ENCODE data around the gene EDN2. TPM values are rescaled to one million over a fixed set of nuclear protein-coding genes. Genes with fewer than 3 reads are reported as not detected.

The EDN2 gene
- polyA plus RNA-seq, 3 donors, result 2.1 to 4.0 (median 3.1) TPM

- DNase-seq (ENCODE audit: low read depth in 3 of 3, low spot score in 2 of 3), result no peak
Observed at GRCh38 chr1:41486053-41486370, 1.5 kb upstream of the EDN2 start.

- no peak for DNase-seq (ENCODE audit: low read depth in 3 of 3, low spot score in 2 of 3)
Observed at GRCh38 chr1:41485605-41486004, 1.1 kb upstream of the EDN2 start.

- DNase-seq (ENCODE audit: low read depth in 3 of 3, low spot score in 2 of 3), result no peak
Observed at GRCh38 chr1:41483960-41484401, 502 bp downstream of the EDN2 start.

DNA sequence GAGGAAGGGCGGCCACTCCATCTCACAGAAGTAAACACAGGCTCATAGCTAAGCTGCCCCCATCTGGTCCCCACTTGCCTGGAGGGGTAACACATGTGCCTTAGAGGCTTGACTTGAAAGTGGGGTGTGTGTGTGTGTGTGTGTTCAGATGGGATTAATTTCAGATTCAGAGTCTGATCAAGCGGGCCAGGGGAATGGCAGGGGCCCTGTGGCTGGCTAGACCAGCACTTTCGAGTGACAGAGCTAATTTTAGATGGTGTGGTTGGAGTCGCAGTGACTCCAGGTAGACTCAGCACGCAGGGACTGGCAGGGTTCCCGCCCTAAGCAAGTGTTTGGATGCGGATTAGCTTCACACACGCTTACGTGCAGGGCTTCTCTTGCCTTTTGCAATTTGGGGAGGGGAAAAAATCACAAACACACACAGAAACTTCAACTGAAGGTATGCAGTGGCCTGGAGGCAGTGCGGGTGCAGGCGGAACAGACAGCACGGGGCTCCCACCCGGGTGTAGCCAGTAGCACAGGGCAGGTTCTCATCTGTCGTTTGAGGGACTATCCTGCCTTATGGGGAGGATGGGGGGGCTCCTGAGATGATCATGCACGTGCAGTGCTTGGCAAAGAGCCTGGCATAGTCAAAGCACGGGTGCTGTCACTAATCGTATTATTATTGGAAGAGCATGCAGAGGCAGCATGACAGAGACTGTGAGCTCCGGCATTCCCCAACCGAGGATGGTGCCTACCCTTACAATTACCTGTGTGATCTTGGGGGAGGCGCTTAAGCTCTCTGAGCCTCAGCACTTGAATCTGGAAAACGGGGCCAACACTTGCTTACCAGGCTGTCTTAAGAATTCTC is 1.3 kb downstream of the EDN2 start:
- no peak for DNase-seq (ENCODE audit: low read depth in 3 of 3, low spot score in 2 of 3)

DNA sequence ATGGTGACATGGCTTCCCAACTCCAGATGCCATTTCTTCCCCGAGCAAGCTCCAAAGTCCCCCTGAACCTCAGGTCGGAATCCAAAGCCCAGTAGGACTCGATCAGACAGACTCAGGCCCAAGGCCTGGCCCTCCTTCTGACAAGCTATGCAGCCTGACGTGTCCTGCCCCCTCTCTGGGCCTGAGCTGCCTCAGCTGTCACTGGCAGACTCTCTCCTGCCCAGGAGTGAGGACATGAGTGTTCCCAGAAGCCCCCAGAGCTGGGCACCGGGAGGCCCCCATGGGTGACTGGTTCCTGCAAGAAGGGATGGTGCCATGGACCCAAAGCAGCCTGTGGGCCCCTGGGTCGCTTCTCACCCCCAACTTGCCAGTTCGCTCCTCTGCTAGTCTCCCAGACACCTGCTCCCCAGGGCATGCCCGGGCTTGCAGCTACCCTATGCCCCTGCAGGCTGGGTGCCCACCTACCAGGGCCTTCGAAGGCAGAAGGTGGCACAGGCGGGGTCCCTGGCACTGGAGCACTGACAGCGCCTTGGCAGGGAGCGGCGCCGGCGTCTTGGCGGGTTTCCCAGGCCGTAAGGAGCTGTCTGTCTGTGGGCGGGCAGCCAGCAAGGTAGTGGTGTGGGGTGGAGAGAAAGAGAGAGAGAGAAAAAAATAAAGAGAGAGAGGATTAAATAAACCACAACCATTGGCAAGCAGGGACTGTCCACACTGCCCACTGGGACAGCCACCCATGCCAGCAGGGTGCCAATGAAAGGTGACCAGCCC is 2.3 kb downstream of the EDN2 start:
- no peak for DNase-seq (ENCODE audit: low read depth in 3 of 3, low spot score in 2 of 3)

DNA sequence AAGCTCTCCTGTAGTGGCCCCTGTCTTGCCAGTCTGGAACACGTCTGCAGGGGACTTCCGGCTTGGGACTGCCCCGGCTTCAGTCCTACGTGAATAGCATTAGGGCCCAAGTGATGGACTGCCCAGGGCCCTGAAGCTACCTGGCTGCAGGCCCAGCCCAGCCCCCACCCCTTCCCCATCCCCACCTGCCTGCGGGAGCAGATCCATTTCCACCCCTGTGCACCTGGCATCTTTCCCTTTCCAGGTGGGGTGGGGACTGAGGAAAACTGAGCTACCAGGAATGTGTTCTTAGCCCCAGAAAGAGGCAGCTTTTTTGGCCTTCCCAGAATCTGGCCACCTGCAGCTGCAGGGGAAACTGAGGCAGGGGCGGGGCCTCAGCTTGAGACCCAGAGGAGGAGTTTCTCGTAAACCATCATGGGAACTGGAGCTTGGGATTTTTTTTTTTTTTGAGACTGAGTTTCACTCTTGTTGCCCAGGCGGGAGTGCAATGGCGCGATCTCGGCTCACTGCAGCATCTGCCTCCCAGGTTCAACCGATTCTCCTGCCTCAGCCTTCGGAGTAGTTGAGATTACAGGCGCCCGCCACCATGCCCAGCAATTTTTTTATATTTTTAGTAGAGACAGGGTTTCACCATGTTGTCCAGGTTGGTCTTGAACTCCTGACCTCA is 3.2 kb downstream of the EDN2 start:
- DNase-seq (ENCODE audit: low read depth in 3 of 3, low spot score in 2 of 3), result no peak

DNA sequence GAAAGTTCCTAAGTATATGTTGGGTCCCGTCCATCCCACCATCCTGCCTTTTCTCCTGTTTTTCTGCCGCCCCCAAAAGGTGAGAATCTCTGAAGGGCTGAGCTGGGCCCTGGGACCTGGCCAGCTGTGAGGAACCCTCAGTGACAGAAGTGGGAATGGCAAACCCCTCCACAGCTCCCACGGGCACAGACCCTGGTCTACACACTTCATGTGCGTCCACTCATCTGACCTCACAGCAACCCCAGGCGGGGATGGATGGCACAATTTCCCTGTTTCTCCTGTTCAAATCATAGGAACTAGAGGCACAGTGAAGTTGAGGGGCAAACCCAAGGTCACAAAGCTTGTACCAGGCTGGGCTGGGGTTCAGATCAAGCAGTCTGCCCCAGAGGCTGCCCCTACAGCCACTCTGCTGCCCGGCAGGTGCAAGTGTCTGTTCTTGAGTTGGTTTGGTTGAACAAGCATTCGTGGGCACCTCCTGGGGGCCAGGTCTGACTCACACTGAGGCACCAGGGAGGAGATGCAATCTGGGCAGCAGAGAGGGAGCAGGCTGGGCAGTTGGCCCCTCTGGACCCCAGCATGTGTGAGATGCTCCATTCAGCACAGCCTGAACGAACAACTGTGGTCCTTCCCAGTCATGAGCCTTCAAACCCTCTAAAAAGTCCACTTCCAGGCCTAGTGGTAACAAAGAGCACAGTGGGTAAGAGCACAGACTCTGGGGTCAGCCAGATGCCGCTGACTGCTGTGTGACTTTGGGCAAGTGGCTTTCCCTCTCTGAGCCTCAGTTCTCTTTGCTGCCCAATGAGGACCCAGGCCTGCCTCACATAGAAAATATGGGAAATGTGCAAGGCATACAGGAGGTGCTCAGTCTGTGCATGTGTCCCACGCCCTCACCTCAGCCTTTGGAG is 4.0 kb downstream of the EDN2 start:
- DNase-seq (ENCODE audit: low read depth in 3 of 3, low spot score in 2 of 3), result no peak

GRCh38 chr1:41479808-41480160 is 4.7 kb downstream of the EDN2 start:
- DNase-seq (ENCODE audit: low read depth in 3 of 3, low spot score in 2 of 3), result no peak

DNA sequence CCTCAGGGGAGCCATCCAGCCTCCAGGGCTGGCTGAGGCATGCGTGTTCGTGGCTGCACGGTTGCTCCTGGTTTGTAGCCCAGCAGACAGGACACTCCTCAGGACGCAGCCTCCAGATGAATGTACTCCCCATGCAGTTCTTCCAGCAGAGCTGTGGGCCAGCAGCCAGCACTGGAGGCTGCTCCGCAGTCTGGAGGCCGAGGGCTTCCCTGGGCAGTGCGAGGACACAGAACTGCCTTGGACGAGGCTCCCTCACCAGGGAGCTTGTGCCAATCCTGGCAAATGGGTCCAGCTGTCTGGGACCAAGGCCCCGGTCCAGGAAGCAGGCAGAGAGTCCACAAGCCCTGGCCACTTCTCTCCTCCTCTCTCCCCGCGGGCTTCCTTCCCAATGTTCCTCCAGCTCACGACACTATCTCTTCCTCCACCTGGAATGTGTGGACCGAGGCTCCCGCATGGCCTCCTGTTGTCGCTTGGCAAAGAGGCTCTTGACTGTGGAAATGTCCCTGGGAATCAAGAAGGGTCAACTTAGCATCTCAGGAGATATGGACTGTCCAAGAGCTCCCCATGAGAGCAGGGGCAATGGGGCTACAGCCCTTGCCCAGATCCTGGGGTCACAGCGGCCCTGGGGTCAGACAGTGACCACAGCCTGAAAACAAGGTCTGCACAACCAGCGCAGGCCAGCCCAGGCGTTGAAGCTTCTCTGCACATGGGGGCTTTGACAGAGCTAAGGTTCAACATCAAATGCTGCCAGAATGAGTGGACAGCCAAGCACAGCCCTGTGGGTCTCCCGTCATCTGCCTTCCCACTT is 5.3 kb downstream of the EDN2 start:
- DNase-seq (ENCODE audit: low read depth in 3 of 3, low spot score in 2 of 3), result no peak

DNA sequence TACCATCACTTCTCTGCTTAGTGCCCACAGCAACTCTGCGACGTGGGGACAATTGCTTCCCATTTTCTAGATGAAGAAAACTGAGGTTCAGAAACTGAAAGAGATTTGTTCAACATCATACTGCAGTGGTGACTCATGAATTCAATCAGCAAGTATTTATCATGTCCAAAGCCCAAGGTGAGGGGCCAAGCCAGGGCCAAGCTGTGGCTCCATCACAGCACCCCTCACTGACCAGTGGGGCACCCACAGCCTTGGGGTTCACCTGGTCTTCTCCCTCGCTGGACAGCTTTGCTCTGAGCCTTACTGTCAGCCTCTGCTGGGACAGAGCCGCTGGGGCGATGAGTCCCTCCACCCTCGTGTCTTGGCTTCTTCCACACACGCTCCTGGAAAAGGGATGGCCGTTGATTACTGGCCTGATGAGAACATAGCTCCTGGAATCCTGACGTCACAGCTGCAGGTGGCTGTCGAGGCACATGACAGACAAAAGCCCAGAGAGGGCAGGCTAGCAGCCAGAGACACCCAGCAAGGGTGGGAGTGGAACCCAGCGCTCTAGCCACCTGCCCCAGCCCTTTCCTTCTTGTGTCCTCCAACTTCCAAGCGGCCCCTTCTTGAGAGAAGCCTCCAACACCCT is 6.2 kb downstream of the EDN2 start:
- no peak for DNase-seq (ENCODE audit: low read depth in 3 of 3, low spot score in 2 of 3)

DNA sequence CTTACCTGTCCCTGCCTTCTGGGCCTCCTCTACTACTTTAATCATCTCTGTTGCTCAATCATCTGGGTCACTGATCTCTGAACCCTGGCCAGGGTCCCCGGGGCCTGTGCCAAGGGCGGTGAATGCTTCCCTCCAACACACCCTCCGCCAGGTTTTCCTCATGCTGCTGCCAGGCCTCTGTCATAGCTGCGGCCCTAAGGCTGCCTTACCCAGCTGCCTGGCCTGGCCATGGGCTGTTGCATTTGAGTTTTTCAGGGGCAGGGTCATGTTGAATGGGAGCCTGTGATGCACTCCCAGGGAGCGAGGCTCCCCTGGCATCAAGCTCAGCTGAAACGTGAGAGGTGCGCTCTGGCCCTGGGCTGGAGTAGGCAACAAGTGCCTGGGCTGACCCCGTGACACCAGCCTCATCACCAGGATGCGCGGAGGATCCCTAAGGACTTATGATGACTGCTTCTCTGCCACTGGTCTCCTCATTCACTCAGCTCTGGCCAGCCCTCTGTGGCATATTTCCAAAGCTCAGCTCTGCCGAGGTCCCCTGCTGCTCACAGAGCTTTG is 7.6 kb downstream of the EDN2 start:
- DNase-seq (ENCODE audit: low read depth in 3 of 3, low spot score in 2 of 3), result no peak

DNA sequence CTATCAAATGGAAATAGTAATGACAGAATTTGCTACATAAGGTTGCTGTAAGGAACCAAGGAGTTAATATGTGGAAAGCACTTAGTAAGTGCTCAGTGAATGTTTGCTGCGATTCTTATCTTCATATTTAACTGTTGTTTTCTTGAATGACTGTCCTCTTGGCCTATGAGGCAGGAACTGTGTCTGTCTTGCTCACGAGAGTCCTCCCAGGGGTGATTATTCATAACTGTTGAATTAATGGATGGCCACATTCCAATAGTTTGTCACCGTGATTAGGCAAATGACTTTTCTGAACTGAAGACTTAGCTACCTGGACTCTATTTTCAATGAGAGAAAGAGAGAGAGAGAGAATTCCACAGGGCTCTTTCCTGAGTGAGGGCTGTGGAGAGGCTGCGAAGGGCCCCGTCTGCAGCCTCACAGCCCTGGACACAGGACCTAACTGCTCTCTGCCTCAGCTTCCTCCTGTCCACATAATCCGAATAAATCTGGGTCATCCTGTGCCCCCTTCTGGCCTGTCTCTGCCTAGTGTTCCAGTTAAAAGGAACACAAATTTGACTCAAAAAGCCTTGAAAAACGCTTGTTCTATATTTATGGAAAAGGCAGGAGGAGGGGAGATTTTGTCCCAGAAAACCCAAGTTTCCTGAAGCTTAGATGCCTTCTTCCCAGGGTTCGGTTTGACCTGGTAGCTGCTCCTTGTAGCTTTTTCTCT is 8.5 kb downstream of the EDN2 start:
- no peak for DNase-seq (ENCODE audit: low read depth in 3 of 3, low spot score in 2 of 3)

- no peak for DNase-seq (ENCODE audit: low read depth in 3 of 3, low spot score in 2 of 3)
Observed at GRCh38 chr1:41475346-41475745, 9.1 kb downstream of the EDN2 start.

GRCh38 chr1:41474490-41475271 is 9.8 kb downstream of the EDN2 start:
- no peak for DNase-seq (ENCODE audit: low read depth in 3 of 3, low spot score in 2 of 3)

DNA sequence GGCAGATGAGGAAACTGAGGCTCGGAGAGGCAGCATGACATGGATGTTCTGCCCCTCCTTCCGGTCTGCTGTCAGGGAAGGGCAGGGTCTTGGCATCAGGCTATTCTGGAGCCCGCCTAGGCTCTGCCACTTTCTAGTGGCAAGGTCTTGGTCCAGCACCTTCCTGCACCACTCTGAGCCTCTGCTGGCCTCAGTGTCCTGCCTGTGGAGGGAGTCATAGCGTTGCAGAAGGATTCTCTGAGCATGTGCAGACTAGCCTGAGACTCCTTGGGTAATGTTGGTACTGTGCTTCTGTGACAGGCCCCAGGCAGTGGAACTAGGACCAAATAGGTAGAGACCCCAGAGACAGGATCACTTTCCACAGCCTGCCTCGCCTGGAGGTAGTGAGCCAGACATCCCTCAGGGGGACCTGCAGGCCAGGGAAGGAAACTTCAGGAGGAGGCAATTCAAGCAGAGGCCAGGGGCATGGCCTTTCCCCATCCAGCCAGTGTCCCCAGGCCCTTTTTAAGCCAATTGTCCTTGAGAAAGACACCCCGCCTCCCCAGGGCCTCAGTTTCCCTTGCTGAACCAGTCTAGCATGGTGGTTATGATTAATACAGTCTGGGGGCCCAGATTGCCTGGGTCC is 10.6 kb downstream of the EDN2 start:
- DNase-seq (ENCODE audit: low read depth in 3 of 3, low spot score in 2 of 3), result no peak

DNA sequence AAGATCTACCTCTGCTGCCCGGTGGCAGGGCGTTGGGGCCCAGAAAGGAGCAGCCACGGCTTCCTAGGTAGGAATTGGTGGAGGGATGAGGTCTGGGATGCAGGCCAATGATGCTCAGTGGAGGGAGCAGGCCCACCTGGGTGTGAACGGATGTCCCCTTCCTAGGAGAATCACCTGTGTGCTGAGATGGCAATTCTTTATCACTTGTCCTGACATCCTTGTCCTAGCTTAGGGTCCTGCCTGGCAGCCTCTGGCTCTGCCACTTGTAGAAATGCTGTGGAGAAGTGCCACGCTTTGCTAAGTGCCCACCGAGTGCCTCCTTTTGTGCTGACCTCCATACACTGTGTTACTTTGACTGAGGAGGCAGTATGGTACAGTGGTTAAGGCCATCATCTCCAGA is 12.8 kb downstream of the EDN2 start:
- DNase-seq (ENCODE audit: low read depth in 3 of 3, low spot score in 2 of 3), result no peak

DNA sequence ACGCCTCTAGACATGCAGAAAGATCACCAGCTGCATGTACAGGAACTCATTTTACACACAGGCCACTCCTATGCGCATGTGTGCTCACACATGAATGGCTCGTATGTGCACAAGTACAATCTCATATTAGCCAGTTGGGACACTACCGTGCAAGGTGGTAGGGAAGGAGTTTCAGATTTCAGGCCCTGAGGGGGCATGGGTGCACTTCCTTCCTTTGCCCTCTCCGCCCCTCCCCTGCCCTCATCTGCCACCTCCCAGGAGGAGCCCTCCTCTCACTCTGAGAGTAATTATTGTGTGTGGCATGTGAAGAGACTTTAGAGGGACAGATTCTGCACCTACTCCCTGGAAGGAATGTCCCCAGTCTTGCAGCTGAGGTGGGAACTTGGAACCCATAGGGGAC is 14.8 kb downstream of the EDN2 start:
- DNase-seq (ENCODE audit: low read depth in 3 of 3, low spot score in 2 of 3), result no peak
